Endothelial cell of umbilical vein (primary cell): ENCODE measurements around the gene BIRC5. TPM values are rescaled to one million over a fixed set of nuclear protein-coding genes. Genes with fewer than 3 reads are reported as not detected.

Experiments used
- BruUV-seq: library from RNA; stranded (reverse); fragments of 400-500 nt; replicated peaks from 2 replicates; lab custom pipeline; 2021; lab: Mats Ljungman, UMichigan
- CTCF ChIA-PET: fragments of 300-600, 350-600 bp; sonication (Branson Sonifier 250); formaldehyde crosslinking; loops from one replicate; lab custom pipeline; 2021; ENCODE audit warnings: antibody characterized with exemption, inconsistent platforms; lab: Charles Lee
- POLR2A ChIA-PET: fragments of 300-600, 350-600 bp; sonication (Branson Sonifier 250); formaldehyde crosslinking; loops from one replicate; lab custom pipeline; 2021; ENCODE audit warnings: antibody characterized with exemption, inconsistent platforms; lab: Charles Lee
- DNase-seq: peaks from one replicate; pipeline ENCODE4 v3.0.0-alpha.2; 2011; ENCODE audit warnings: low read depth, low spot score
- FAIRE-seq: peaks from 2 replicates; lab custom pipeline; 2011; peaks lifted over from hg19 to GRCh38; lab: Jason Lieb, UNC
- H2AFZ ChIP-seq: 2 replicates; pipeline ENCODE4 v1.6.0; 2012; ENCODE audit warnings: low read depth, low read length, control low read depth, inconsistent platforms
- H3K27ac ChIP-seq: 2 replicates; pipeline ENCODE4 v1.5.1; 2011; ENCODE audit warnings: low read depth, mild to moderate bottlenecking, control low read depth, low read length, moderate library complexity; ENCODE audit not compliant: insufficient read depth
- H3K27me3 ChIP-seq, 2 experiments: 2 replicates each; pipeline versions ENCODE4 v1.6.0 to v1.6.1; 2011; ENCODE audit warnings: low read length in 2 of 2, mixed read lengths in 1 of 2; ENCODE audit not compliant: control insufficient read depth in 2 of 2, insufficient read depth in 2 of 2
- H3K36me3 ChIP-seq, 2 experiments: 2 replicates in 1 of 2; 3 replicates in 1 of 2; pipeline ENCODE4 v1.5.1; 2011; ENCODE audit warnings: low read length in 2 of 2, mild to moderate bottlenecking in 1 of 2, moderate library complexity in 1 of 2; ENCODE audit not compliant: control insufficient read depth in 2 of 2, insufficient read depth in 2 of 2; ENCODE audit errors: extremely low read depth in 1 of 2
- H3K4me1 ChIP-seq: 3 replicates; pipeline ENCODE4 v1.5.1; 2011; ENCODE audit warnings: mild to moderate bottlenecking, low read length; ENCODE audit not compliant: control insufficient read depth, insufficient read depth; ENCODE audit errors: extremely low read depth
- H3K4me2 ChIP-seq: 2 replicates; pipeline ENCODE4 v1.6.1; 2011; ENCODE audit warnings: low read length, control low read depth, mixed read lengths; ENCODE audit not compliant: insufficient read depth
- H3K4me3 ChIP-seq, 3 experiments: fragments of 200-600 bp in 1 of 3; sonication (generic), shearing (Covaris generic) in 1 of 3; replicated peaks in 1 of 3; 2 replicates each; pipeline ENCODE4 v1.5.1; 2011 to 2016; ENCODE audit warnings: control low read depth in 3 of 3, low read length in 3 of 3, mild to moderate bottlenecking in 2 of 3, inconsistent platforms in 1 of 3, low read depth in 1 of 3, moderate library complexity in 1 of 3; ENCODE audit not compliant: insufficient read depth in 1 of 3
- H3K79me2 ChIP-seq: 2 replicates; pipeline ENCODE4 v1.6.0; 2012; ENCODE audit warnings: low read length, inconsistent platforms; ENCODE audit not compliant: control insufficient read depth, insufficient read depth
- H3K9ac ChIP-seq: replicated peaks from 2 replicates; pipeline ENCODE3; 2011; ENCODE audit warnings: low read length, control low read depth; ENCODE audit not compliant: insufficient read depth; ENCODE audit errors: extremely low read depth
- H3K9me1 ChIP-seq: replicated peaks from 3 replicates; pipeline ENCODE4 v1.6.0; 2011; ENCODE audit warnings: mild to moderate bottlenecking, low read length; ENCODE audit not compliant: control insufficient read depth, insufficient read depth; ENCODE audit errors: extremely low read depth
- H3K9me3 ChIP-seq: replicated peaks from 2 replicates; pipeline ENCODE4 v1.5.1; 2012; ENCODE audit warnings: low read length, inconsistent platforms; ENCODE audit not compliant: control insufficient read depth, insufficient read depth
- H4K20me1 ChIP-seq: replicated peaks from 2 replicates; pipeline ENCODE3; 2011; ENCODE audit warnings: mild to moderate bottlenecking, low read length; ENCODE audit not compliant: control insufficient read depth, insufficient read depth; ENCODE audit errors: extremely low read depth
- CTCF ChIP-seq, 2 donors: IDR thresholded peaks; 1 replicate in 1 of 2; 2 replicates in 1 of 2; pipeline ENCODE4 v1.5.1; 2011; ENCODE audit warnings: low read length in 2 of 2, mild to moderate bottlenecking in 2 of 2, moderate library complexity in 2 of 2, control low read depth in 1 of 2, inconsistent platforms in 1 of 2, low read depth in 1 of 2; ENCODE audit not compliant: insufficient read depth in 1 of 2; ENCODE audit errors: extremely low read depth in 1 of 2
- EZH2 ChIP-seq: IDR thresholded peaks from 2 replicates; pipeline ENCODE4 v1.6.1; 2012; ENCODE audit warnings: borderline replicate concordance, low read depth, mild to moderate bottlenecking, moderate library complexity, low read length, inconsistent platforms; ENCODE audit not compliant: severe bottlenecking
- FOS ChIP-seq: IDR thresholded peaks from 2 replicates; pipeline ENCODE4 v1.6.1; 2011; ENCODE audit warnings: mild to moderate bottlenecking, low read length, moderate library complexity, borderline replicate concordance; ENCODE audit not compliant: insufficient read depth
- GATA2 ChIP-seq: IDR thresholded peaks from 2 replicates; pipeline ENCODE4 v1.7.0; 2011; ENCODE audit warnings: low read depth, mild to moderate bottlenecking, moderate library complexity, mixed read lengths, low read length; ENCODE audit not compliant: insufficient read length, insufficient read depth
- JUN ChIP-seq: IDR thresholded peaks from 2 replicates; pipeline ENCODE4 v1.6.1; 2011; ENCODE audit warnings: borderline replicate concordance, low read depth; ENCODE audit not compliant: insufficient read length, insufficient read depth
- MAX ChIP-seq: IDR thresholded peaks from 2 replicates; pipeline ENCODE4 v1.6.1; 2011; ENCODE audit not compliant: insufficient read depth, insufficient read length
- MYC ChIP-seq: IDR thresholded peaks from one replicate; pipeline ENCODE4 v1.6.1; 2011; ENCODE audit warnings: mild to moderate bottlenecking, low read depth, low read length
- POLR2A ChIP-seq: IDR thresholded peaks from 2 replicates; pipeline ENCODE4 v1.6.1; 2012; ENCODE audit warnings: low read depth, mild to moderate bottlenecking, control low read depth, low read length
- POLR2AphosphoS5 ChIP-seq: IDR thresholded peaks from 2 replicates; pipeline ENCODE4 v1.6.1; 2012; ENCODE audit warnings: low read depth, mild to moderate bottlenecking, control low read depth, low read length, moderate library complexity; ENCODE audit not compliant: insufficient read depth
- dilution Hi-C: fragments of 300-500 bp; cut with MboI; formaldehyde crosslinking; loops from one replicate; pipeline ENCODE4 v1.15.0; 2019; ENCODE audit warnings: low sequenced_read_pairs; ENCODE audit not compliant: extremely low pct_ligation_motif_present
- intact Hi-C: fragments of 100-400 bp; cut with micrococcal nuclease; formaldehyde crosslinking; loops from one replicate; pipeline ENCODE4 v1.10.0; 2022
- polyA plus RNA-seq, 4 experiments: library from polyadenylated mRNA; depleted of rRNA in 3 of 4; stranded (reverse) in 3 of 4; unstranded in 1 of 4; fragments of >200 nt; gene quantifications; 2 replicates each; pipeline versions ENCODE4 v1.2.1 to v1.2.3, GENCODE V29; 2011 to 2012; ENCODE audit warnings: missing spikeins in 1 of 4
- total RNA-seq: library from RNA; stranded (reverse); gene quantifications from 2 replicates; pipeline ENCODE4 v1.2.3, GENCODE V29; 2021

Gene BIRC5
- total and polyA plus RNA-seq, 2 donors (not counting 3 experiments of a cell fraction or from before 2014, with no cell fraction given): 32.8 to 74.6 TPM

GRCh38 chr17:78211032-78211431, 3.0 kb upstream of the BIRC5 start:
- intact Hi-C loops (no loop called here), dilution Hi-C loops (no loop called here)
- Histone ChIP-seq H4K20me1 (no peaks in the 10 kb centered on the region), H3K27ac (no peak overlapping the region), H3K79me2 (peaks cover 18% of the 10 kb centered on the region), H3K9ac (no peak overlapping the region), H3K36me3 (no peaks in the 10 kb centered on the region), H3K9me1 (no peaks in the 10 kb centered on the region), H2AFZ (no peak overlapping the region), H3K4me2 (no peak overlapping the region), H3K27me3 (no peaks in the 10 kb centered on the region), H3K9me3 (no peaks in the 10 kb centered on the region), H3K4me1 (peaks cover 12% of the 10 kb centered on the region), H3K4me3 (no peak overlapping the region)
- no TSS peak for BruUV-seq
- FAIRE-seq: no peak
- POLR2A ChIA-PET: interaction anchor here (0.7 kb wide), 1 partner anchor 69 kb away, joined by 3 read pairs; no protein-coding TSS in a partner anchor
- DNase-seq: no peak
- TF ChIP-seq POLR2A (no peak), MAX (no peak), GATA2 (no peak), EZH2 (no peak), JUN (no peak)
- CTCF ChIA-PET: no interaction called here

- Histone ChIP-seq H4K20me1 (no peaks in the 10 kb centered on the region), H3K9me3 (no peaks in the 10 kb centered on the region), H3K9me1 (no peaks in the 10 kb centered on the region), H3K79me2 (peaks cover 37% of the 10 kb centered on the region), H3K27ac (peak overlapping the region; percentile 33), H3K4me3 (peak overlapping the region; percentile 55 to 93 (median 80)), H3K4me1 (peaks cover 15% of the 10 kb centered on the region), H3K4me2 (peak overlapping the region; percentile 96), H3K36me3 (no peaks in the 10 kb centered on the region), H2AFZ (peak overlapping the region; percentile 87), H3K27me3 (no peaks in the 10 kb centered on the region), H3K9ac (peak overlapping the region; percentile 54)
- DNase-seq (no peak), FAIRE-seq (peak; percentile 70)
- BruUV-seq: no TSS peak
- CTCF ChIA-PET: interaction anchor here (1.7 kb wide), 1 partner anchor 36 kb away, joined by 5 read pairs; no protein-coding TSS in a partner anchor
- TF ChIP-seq JUN (no peak), GATA2 (no peak), FOS (no peak), POLR2A (no peak), CTCF (IDR thresholded peaks at IDR 0.05; ENCODE audit: extremely low read depth in 1 of 2, insufficient read depth in 1 of 2, low read depth in 1 of 2, low read length in 2 of 2) (no peak), MAX (no peak), POLR2AphosphoS5 (no peak), EZH2 (no peak), MYC (no peak)
- POLR2A ChIA-PET: no interaction called here
- dilution Hi-C loops: no loop called here
- intact Hi-C loops: loop anchor here (1.0 kb wide), 1 partner anchor 27 kb away; the partner anchor contains the start of genes AFMID and TK1
Observed at GRCh38 chr17:78214706-78215061, 631 bp downstream of the BIRC5 start.
